H1 (cell line): ENCODE data around the gene NUP88. TPM values are rescaled to one million over a fixed set of nuclear protein-coding genes. Genes with fewer than 3 reads are reported as not detected.

Experiments used
- BACH1 ChIP-seq: IDR thresholded peaks from 2 replicates; pipeline ENCODE4 v1.6.1; 2012; ENCODE audit warnings: low read length, improper control_type of control experiment
- BRCA1 ChIP-seq: IDR thresholded peaks from 2 replicates; pipeline ENCODE4 v1.6.1; 2012; ENCODE audit warnings: low read depth, low read length, improper control_type of control experiment
- CHD7 ChIP-seq: fragments of 300-600 bp; sonication (generic); IDR thresholded peaks from 2 replicates; pipeline ENCODE4 v1.7.1; 2012; ENCODE audit warnings: low read length, moderate library complexity, mild to moderate bottlenecking, inconsistent platforms; ENCODE audit not compliant: insufficient replicate concordance
- CREB1 ChIP-seq: IDR thresholded peaks from 2 replicates; pipeline ENCODE4 v1.6.1; 2012; ENCODE audit warnings: inconsistent platforms
- EGR1 ChIP-seq: IDR thresholded peaks from 2 replicates; pipeline ENCODE4 v1.6.1; 2011; ENCODE audit warnings: low read depth, low read length, borderline replicate concordance
- HDAC6 ChIP-seq: IDR thresholded peaks from one replicate; pipeline ENCODE4 v1.7.1; 2012; ENCODE audit warnings: low read depth, mild to moderate bottlenecking, inconsistent platforms, low read length, moderate library complexity
- MAFK ChIP-seq: IDR thresholded peaks from 2 replicates; pipeline ENCODE4 v1.6.1; 2012; ENCODE audit warnings: low read depth, mild to moderate bottlenecking, improper control_type of control experiment, low read length
- RFX5 ChIP-seq: IDR thresholded peaks from 2 replicates; pipeline ENCODE4 v1.6.1; 2011; ENCODE audit warnings: low read depth, low read length, improper control_type of control experiment, borderline replicate concordance
- RXRA ChIP-seq: IDR thresholded peaks from 2 replicates; pipeline ENCODE4 v1.6.1; 2011; ENCODE audit warnings: low read depth, mild to moderate bottlenecking, low read length, moderate library complexity; ENCODE audit not compliant: insufficient read depth
- SAP30 ChIP-seq: fragments of 300-600 bp; sonication (generic); IDR thresholded peaks from 2 replicates; pipeline ENCODE4 v1.7.1; 2012; ENCODE audit warnings: low read length, moderate library complexity, mild to moderate bottlenecking, inconsistent platforms; ENCODE audit not compliant: insufficient read depth, insufficient replicate concordance
- SP4 ChIP-seq: IDR thresholded peaks from 2 replicates; pipeline ENCODE4 v1.6.1; 2012; ENCODE audit warnings: low read length, inconsistent platforms
- polyA plus RNA-seq, 7 experiments: library from polyadenylated mRNA; depleted of rRNA in 3 of 7; stranded (reverse) in 5 of 7; unstranded in 2 of 7; fragments of >200 nt in 5 of 7; fragments of 200-250 nt in 2 of 7; gene quantifications; 1 replicate in 5 of 7; 2 replicates in 1 of 7; 4 replicates in 1 of 7; pipeline versions ENCODE4 v1.2.1 to v1.2.3, GENCODE V29; 2011 to 2013; ENCODE audit warnings: missing spikeins in 2 of 7, mixed read lengths in 2 of 7
- total RNA-seq: library from RNA; stranded (reverse); fragmentation: NEBNext Ultra II Directional; extraction: Animal tissue kit (Norgen Biotek cat#: 25700); gene quantifications from 2 replicates; pipeline ENCODE4 v1.2.1, GENCODE V29; 2021

Gene NUP88
- total and polyA plus RNA-seq, 2 of the 8 experiments (the other 6 are each of a cell fraction or from before 2014, with no cell fraction given): 77.4 to 105 TPM

- TF ChIP-seq CHD7 (no peak), BACH1 (peak; percentile 71), SP4 (no peak), HDAC6 (no peak), CREB1 (peak; percentile 58; the same call in 1 of the 2 replicates), SAP30 (no peak), RXRA (no peak; the same call in 1 of the 2 replicates), BRCA1 (no peak), MAFK (no peak), RFX5 (no peak; the same call in 1 of the 2 replicates), EGR1 (no peak)
Measured at GRCh38 chr17:5438716-5439445, 19.4 kb upstream of the NUP88 start, which contains the start of gene C1QBP (continued).
